Mesenchymal stem cell (in vitro differentiated cells and primary cell): Measurements from ENCODE around the gene EFNA2.
"Not testable (repeated sequence)": the region's sequence is repeated elsewhere in the genome, so short reads cannot be mapped to it uniquely, and the experiment has no call there.

Experiments used
- DNase-seq: peaks from one replicate; pipeline ENCODE4 v3.0.0-alpha.2; 2013
- H2AFZ ChIP-seq: one replicate; pipeline ENCODE4 v1.6.1; 2013; ENCODE audit warnings: low read depth, mild to moderate bottlenecking, control low read depth, inconsistent platforms, low read length, moderate library complexity
- H2AK5ac ChIP-seq: 2 replicates; pipeline ENCODE4 v1.6.1; 2013; ENCODE audit warnings: low read length, moderate library complexity, mild to moderate bottlenecking, inconsistent platforms; ENCODE audit not compliant: severe bottlenecking
- H2BK120ac ChIP-seq: one replicate; pipeline ENCODE4 v1.6.1; 2013; ENCODE audit warnings: low read depth, mild to moderate bottlenecking, inconsistent platforms, low read length, moderate library complexity
- H2BK12ac ChIP-seq, 2 experiments: one replicate each; pipeline ENCODE4 v1.6.1; 2013; ENCODE audit warnings: inconsistent platforms in 2 of 2, low read length in 2 of 2, mild to moderate bottlenecking in 2 of 2, moderate library complexity in 2 of 2, control low read depth in 1 of 2
- H2BK15ac ChIP-seq: one replicate; pipeline ENCODE4 v1.6.1; 2013; ENCODE audit warnings: mild to moderate bottlenecking, low read depth, inconsistent platforms; ENCODE audit not compliant: poor library complexity, severe bottlenecking
- H2BK5ac ChIP-seq: 2 replicates; pipeline ENCODE4 v1.6.1; 2013; ENCODE audit warnings: low read depth, mild to moderate bottlenecking, low read length, control low read depth, inconsistent platforms; ENCODE audit not compliant: poor library complexity, severe bottlenecking
- H3K14ac ChIP-seq, 2 experiments: one replicate each; pipeline ENCODE4 v1.6.1; 2013; ENCODE audit warnings: inconsistent platforms in 2 of 2, low read length in 2 of 2, control low read depth in 1 of 2, mild to moderate bottlenecking in 1 of 2, moderate library complexity in 1 of 2
- H3K18ac ChIP-seq, 2 experiments: one replicate each; pipeline ENCODE4 v1.6.1; 2013; ENCODE audit warnings: inconsistent platforms in 2 of 2, low read length in 2 of 2, control low read depth in 1 of 2, low read depth in 1 of 2, mild to moderate bottlenecking in 1 of 2
- H3K23ac ChIP-seq, 2 experiments: one replicate each; pipeline ENCODE4 v1.6.1; 2013; ENCODE audit warnings: inconsistent platforms in 2 of 2, low read length in 2 of 2, mild to moderate bottlenecking in 2 of 2, moderate library complexity in 2 of 2, control low read depth in 1 of 2
- H3K27ac ChIP-seq: 2 replicates; pipeline ENCODE4 v1.5.1; 2013; ENCODE audit warnings: mild to moderate bottlenecking, moderate library complexity, low read length, control low read depth, inconsistent platforms; ENCODE audit not compliant: poor library complexity, severe bottlenecking
- H3K27me3 ChIP-seq, 2 experiments: 2 replicates each; pipeline versions ENCODE4 v1.6.1 to v1.7.0; 2013; ENCODE audit warnings: low read length in 2 of 2, mild to moderate bottlenecking in 2 of 2, moderate library complexity in 2 of 2, control low read depth in 1 of 2, inconsistent platforms in 1 of 2; ENCODE audit not compliant: control insufficient read depth in 1 of 2, insufficient read depth in 1 of 2
- H3K36me3 ChIP-seq, 2 experiments: 2 replicates each; pipeline versions ENCODE4 v1.6.1 to v1.7.0; 2013; ENCODE audit warnings: low read length in 2 of 2, control low read depth in 1 of 2, inconsistent platforms in 1 of 2, low read depth in 1 of 2, mild to moderate bottlenecking in 1 of 2; ENCODE audit not compliant: insufficient read depth in 2 of 2, control insufficient read depth in 1 of 2
- H3K4ac ChIP-seq, 2 experiments: one replicate each; pipeline ENCODE4 v1.6.1; 2013; ENCODE audit warnings: inconsistent platforms in 2 of 2, low read length in 2 of 2, mild to moderate bottlenecking in 2 of 2, moderate library complexity in 2 of 2, control low read depth in 1 of 2, low read depth in 1 of 2
- H3K4me1 ChIP-seq: 2 replicates; pipeline ENCODE4 v1.6.1; 2013; ENCODE audit warnings: low read depth, low read length, control low read depth; ENCODE audit not compliant: control insufficient read depth, insufficient read depth
- H3K4me2 ChIP-seq: 2 replicates; pipeline ENCODE4 v1.6.1; 2013; ENCODE audit warnings: low read length, mild to moderate bottlenecking, inconsistent platforms; ENCODE audit not compliant: poor library complexity, severe bottlenecking
- H3K4me3 ChIP-seq, 2 experiments: 2 replicates each; pipeline versions ENCODE4 v1.5.1 to v1.7.0; 2013; ENCODE audit warnings: low read length in 2 of 2, mild to moderate bottlenecking in 2 of 2, control low read depth in 1 of 2, low read depth in 1 of 2; ENCODE audit not compliant: insufficient read depth in 1 of 2
- H3K79me1 ChIP-seq: replicated peaks from 2 replicates; pipeline ENCODE4 v1.6.1; 2013; ENCODE audit warnings: mild to moderate bottlenecking, control low read depth, low read length, inconsistent platforms; ENCODE audit not compliant: poor library complexity, severe bottlenecking
- H3K9ac ChIP-seq: 2 replicates; pipeline ENCODE4 v1.7.0; 2013; ENCODE audit warnings: mild to moderate bottlenecking, low read length, moderate library complexity
- H3K9me3 ChIP-seq: 2 replicates; pipeline ENCODE4 v1.7.0; 2013; ENCODE audit warnings: mild to moderate bottlenecking, low read length; ENCODE audit not compliant: control insufficient read depth
- H4K8ac ChIP-seq: one replicate; pipeline ENCODE4 v1.6.1; 2013; ENCODE audit warnings: inconsistent platforms, mild to moderate bottlenecking, low read length, moderate library complexity
- H4K91ac ChIP-seq: one replicate; pipeline ENCODE4 v1.6.1; 2013; ENCODE audit warnings: mild to moderate bottlenecking, low read length, inconsistent platforms
- WGBS: methylation state at CpG from one replicate; pipeline ENCODE4 v1.1.7; 2013; ENCODE audit warnings: mixed read lengths; 5-methylcytosine and 5-hydroxymethylcytosine counted together

The EFNA2 gene

GRCh38 chr19:1305354-1305753 lies 19.7 kb downstream of the EFNA2 start:
- H2AFZ ChIP-seq, H2AK5ac ChIP-seq, H3K23ac ChIP-seq, H2BK12ac ChIP-seq, DNase-seq, H3K4me3 ChIP-seq, H4K91ac ChIP-seq, H3K4me1 ChIP-seq, H2BK5ac ChIP-seq, H3K9ac ChIP-seq, H4K8ac ChIP-seq, H3K9me3 ChIP-seq, H3K4me2 ChIP-seq, H3K4ac ChIP-seq, H3K27ac ChIP-seq, H3K79me1 ChIP-seq, H3K18ac ChIP-seq, H2BK120ac ChIP-seq, H3K36me3 ChIP-seq, H3K14ac ChIP-seq, H2BK15ac ChIP-seq: not testable (repeated sequence)
- peaks cover 0 to 49% of the 10 kb centered on the region in 2 experiments for H3K27me3 ChIP-seq
- WGBS: 74% methylated on average over 9 of the region's 9 CpGs

- Histone ChIP-seq H2BK15ac (no peak overlapping the region), H3K18ac (no peak overlapping the region), H3K14ac (no peak overlapping the region), H3K27me3 (peaks cover 0 to 50% of the 10 kb centered on the region in 2 experiments), H3K36me3 (no peaks in the 10 kb centered on the region), H2BK5ac (no peak overlapping the region), H2BK120ac (no peak overlapping the region), H3K27ac (no peak overlapping the region), H3K4ac (no peak overlapping the region), H3K79me1 (no peaks in the 10 kb centered on the region), H3K4me3 (no peak overlapping the region), H2BK12ac (no peak overlapping the region), H3K4me1 (peaks cover 8% of the 10 kb centered on the region), H3K9ac (no peak overlapping the region), H2AK5ac (no peak overlapping the region), H3K9me3 (no peaks in the 10 kb centered on the region), H3K23ac (no peak overlapping the region), H4K8ac (no peak overlapping the region), H4K91ac (no peak overlapping the region), H2AFZ (no peak overlapping the region), H3K4me2 (no peak overlapping the region)
- DNase-seq: no peak
- 92% methylated on average over 35 of the region's 38 CpGs for WGBS
These were observed 21.6 kb downstream of the EFNA2 start for GRCh38 chr19:1307320-1307719.

GRCh38 chr19:1307755-1308303 lies 22.2 kb downstream of the EFNA2 start:
- no peak overlapping the region for H2BK120ac ChIP-seq
- no peak overlapping the region for H2AFZ ChIP-seq
- H4K8ac ChIP-seq: no peak overlapping the region
- H3K79me1 ChIP-seq: no peaks in the 10 kb centered on the region
- H4K91ac ChIP-seq: no peak overlapping the region
- no peak overlapping the region for H2BK5ac ChIP-seq
- no peaks in the 10 kb centered on the region for H3K36me3 ChIP-seq
- WGBS: 95% methylated on average over 19 of the region's 20 CpGs
- no peak overlapping the region for H3K14ac ChIP-seq
- peaks cover 13% of the 10 kb centered on the region for H3K4me1 ChIP-seq
- no peak for DNase-seq
- H2BK15ac ChIP-seq: no peak overlapping the region
- H3K23ac ChIP-seq: no peak overlapping the region
- H3K18ac ChIP-seq: no peak overlapping the region
- peaks cover 0 to 47% of the 10 kb centered on the region in 2 experiments for H3K27me3 ChIP-seq
- no peak overlapping the region for H3K27ac ChIP-seq
- H3K9ac ChIP-seq: no peak overlapping the region
- H3K4me2 ChIP-seq: no peak overlapping the region
- no peak overlapping the region for H3K4ac ChIP-seq
- H3K4me3 ChIP-seq: no peak overlapping the region
- H2AK5ac ChIP-seq: no peak overlapping the region
- H2BK12ac ChIP-seq: no peak overlapping the region
- no peaks in the 10 kb centered on the region for H3K9me3 ChIP-seq

- no peaks in the 10 kb centered on the region for H3K9me3 ChIP-seq
- H3K4me2 ChIP-seq: no peak overlapping the region
- H2BK120ac ChIP-seq: no peak overlapping the region
- H3K4me1 ChIP-seq: peaks cover 22% of the 10 kb centered on the region
- WGBS: 62% methylated on average over 8 of the region's 11 CpGs
- no peaks in the 10 kb centered on the region for H3K36me3 ChIP-seq
- no peak overlapping the region for H3K18ac ChIP-seq
- H4K8ac ChIP-seq: no peak overlapping the region
- DNase-seq: no peak
- no peak overlapping the region for H2BK12ac ChIP-seq
- no peak overlapping the region for H3K14ac ChIP-seq
- H2BK5ac ChIP-seq: no peak overlapping the region
- H3K79me1 ChIP-seq: no peaks in the 10 kb centered on the region
- H3K27me3 ChIP-seq: peaks cover 0 to 52% of the 10 kb centered on the region in 2 experiments
- no peak overlapping the region for H2AK5ac ChIP-seq
- H3K9ac ChIP-seq: no peak overlapping the region
- H3K4ac ChIP-seq: no peak overlapping the region
- H2BK15ac ChIP-seq: no peak overlapping the region
- H2AFZ ChIP-seq: no peak overlapping the region
- H3K23ac ChIP-seq: no peak overlapping the region
- no peak overlapping the region for H3K27ac ChIP-seq
- H4K91ac ChIP-seq: no peak overlapping the region
- no peak overlapping the region for H3K4me3 ChIP-seq
These were observed 23.0 kb downstream of the EFNA2 start for GRCh38 chr19:1308718-1309117.
